Measurements from ENCODE around the gene SLC25A1.

Gene SLC25A1

DNA sequence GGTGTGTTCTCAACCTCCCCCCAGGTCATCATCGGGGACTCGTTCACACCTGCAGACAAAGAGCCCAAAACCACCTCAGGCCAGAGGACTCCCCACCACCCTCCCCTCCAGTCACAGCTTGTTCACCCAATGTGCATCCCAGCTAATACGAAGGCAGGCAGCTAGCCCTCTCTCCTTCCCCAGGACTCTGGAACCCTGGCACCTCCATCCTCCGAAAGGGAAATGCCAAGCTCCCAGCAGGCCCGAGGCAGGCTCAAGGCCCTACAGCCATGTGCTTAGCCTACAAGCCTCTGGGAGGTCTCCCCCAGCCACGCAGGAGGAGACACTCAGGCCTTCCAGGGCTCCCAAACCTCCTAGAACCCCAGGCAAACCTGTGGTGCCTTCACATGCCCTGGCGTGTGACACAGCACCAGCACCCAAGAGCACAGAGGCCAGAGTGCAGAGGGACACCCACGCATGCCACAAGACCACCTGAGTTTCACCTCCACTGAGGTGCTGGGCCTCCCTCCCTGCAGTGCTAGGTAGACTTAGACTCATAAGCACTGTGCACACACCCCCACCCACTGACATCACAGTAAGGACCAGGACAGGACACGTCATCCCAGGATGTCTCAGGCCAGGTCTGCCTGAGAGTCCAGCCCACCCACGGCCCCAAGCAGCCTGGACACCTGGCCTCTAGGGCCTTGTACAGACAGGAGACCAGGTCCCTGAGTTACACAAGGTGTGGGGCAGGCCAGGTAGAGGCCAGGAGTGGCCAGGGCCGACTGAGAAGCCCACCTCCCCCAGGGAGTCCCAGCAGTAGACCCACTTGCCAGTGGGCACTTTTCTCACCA lies 40.9 kb downstream of the SLC25A1 start:
- DNase-seq (ENCODE audit: low read depth in 2 of 2) = no peak

GRCh38 chr22:19136915-19137314 lies 41.6 kb downstream of the SLC25A1 start:
- no peak for DNase-seq (ENCODE audit: low read depth in 2 of 2)

- no peak for DNase-seq (ENCODE audit: low read depth in 2 of 2)
Measured at GRCh38 chr22:19134874-19135273, 43.7 kb downstream of the SLC25A1 start.

- no peak for DNase-seq (ENCODE audit: low read depth in 2 of 2)
Measured at GRCh38 chr22:19134176-19134831, 44.2 kb downstream of the SLC25A1 start.

DNA sequence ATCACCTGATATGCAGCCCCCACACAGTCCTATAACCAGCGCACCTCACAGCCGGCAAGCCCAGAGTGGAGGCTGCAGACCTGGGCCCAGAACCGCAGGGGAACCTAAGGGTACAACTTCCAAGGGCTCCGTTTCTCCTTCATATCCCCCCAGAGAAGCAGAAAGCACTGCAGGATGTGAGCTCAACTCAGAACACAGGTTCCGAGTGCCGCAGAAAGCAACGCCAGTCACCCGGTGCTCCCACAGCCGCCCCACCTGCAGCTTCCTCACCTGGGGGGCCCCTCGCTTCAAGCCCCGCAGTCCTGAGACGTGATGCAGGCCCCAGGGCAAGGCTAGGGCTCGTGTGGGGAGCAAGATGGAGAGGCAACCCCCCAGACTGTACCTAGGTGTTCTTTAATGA lies 45.0 kb downstream of the SLC25A1 start:
- no peak for DNase-seq (ENCODE audit: low read depth in 2 of 2)

DNA sequence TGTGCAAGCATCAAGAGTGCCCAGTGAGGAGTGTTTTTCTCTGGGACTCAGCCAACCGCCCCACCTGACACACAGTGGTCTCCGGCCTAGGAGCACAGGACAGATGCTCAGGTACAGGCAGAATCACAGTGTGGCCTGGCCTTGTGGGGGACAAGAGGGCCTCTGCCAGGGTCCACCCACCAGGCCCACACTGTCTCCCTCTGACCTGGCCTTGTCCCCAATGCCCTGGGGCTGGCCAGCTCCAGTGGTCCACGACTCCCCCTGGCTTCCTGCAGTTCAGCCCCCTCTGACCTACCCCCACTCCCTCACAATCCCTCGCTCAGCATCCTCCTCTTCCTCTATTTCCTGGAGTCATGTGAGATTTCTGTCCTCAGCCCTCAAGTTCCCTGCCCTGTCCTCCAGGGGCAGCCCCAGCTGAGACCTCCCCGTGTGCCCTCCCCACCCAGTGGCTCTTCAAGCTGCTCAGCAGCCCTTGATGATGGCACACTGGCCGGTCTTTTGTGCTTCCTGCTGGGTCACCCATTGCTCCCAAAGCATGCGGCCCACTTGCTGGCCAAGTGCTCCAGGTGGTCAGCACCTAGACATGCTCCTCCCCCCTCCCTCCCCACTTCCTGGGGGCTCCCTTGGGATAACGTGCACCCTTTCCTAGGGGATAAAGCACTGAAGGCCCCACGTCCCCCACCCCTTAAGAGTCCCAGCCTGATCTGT lies 45.7 kb downstream of the SLC25A1 start:
- no peak for DNase-seq (ENCODE audit: low read depth in 2 of 2)

- no peak for DNase-seq (ENCODE audit: low read depth in 2 of 2)
Measured at GRCh38 chr22:19132153-19132552, 46.4 kb downstream of the SLC25A1 start.

GRCh38 chr22:19131685-19132015 lies 46.9 kb downstream of the SLC25A1 start:
- DNase-seq (ENCODE audit: low read depth in 2 of 2) = no peak

- DNase-seq (ENCODE audit: low read depth in 2 of 2) = no peak
Measured at GRCh38 chr22:19130959-19131684, 47.4 kb downstream of the SLC25A1 start, which contains the start of gene TSSK2. Gene TSSK2 (plus strand): TSS chr22:19131308. CDS start chr22:19131400, 92 bp downstream.

DNA sequence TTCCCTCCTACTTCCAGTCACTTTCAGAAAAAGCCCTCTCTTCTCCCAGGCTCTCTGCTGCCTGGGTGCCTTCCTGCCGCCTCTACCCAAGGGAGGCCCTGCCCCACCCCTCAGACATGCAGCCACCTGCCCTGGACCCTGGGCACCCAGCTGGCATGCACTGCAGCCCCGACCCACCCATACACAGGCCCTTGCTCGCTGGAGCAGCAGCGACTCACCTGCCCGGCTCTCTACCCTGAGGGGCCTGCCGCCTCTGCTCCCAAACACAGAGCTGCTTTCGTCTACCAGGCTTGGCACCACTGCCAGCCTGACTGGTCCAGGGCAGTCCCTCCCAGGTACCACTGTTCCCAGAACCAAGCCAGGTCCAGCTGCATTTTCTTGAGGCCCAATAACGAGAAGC lies 48.7 kb downstream of the SLC25A1 start:
- no peak for DNase-seq (ENCODE audit: low read depth in 2 of 2)

- no peak for DNase-seq (ENCODE audit: low read depth in 2 of 2)
Measured at GRCh38 chr22:19128946-19129727, 49.4 kb downstream of the SLC25A1 start.

GRCh38 chr22:19128009-19128401 lies 50.5 kb downstream of the SLC25A1 start:
- DNase-seq (ENCODE audit: low read depth in 2 of 2) = no peak

DNA sequence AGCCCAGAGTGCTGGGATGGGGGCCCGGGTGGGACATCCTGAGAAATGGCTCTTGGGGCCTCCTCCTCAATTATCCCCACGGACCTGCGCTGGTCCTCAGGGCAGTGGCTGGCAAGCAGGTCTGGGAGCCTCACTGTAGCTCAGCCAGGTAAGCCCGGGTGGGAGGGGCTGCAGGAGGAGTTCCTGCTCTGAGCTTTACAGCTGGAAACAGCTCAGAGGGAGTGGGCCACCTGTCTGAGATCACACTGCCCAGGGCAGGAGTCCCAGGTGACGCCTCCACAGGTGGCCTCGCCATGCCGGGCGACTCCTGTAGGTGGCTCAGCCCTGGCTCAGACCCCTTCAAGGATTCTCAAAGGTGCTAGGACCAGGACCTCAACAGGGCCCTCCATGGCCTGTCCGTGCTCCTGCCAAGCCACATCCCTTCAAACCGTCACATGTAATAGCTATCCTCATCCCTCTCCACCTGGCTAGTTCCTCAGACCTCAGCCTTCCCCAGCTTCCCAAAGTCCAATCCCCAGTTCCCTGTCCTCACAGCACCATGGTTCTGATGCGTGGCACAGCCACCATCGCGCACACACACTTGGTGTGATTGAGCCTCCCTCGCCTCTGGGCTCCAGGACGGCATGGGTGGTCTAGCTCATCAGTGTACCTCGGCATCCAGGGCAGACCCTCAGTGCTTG lies 51.1 kb downstream of the SLC25A1 start:
- no peak for DNase-seq (ENCODE audit: low read depth in 2 of 2)

- DNase-seq (ENCODE audit: low read depth in 2 of 2) = no peak
Measured at GRCh38 chr22:19126309-19127273, 51.9 kb downstream of the SLC25A1 start.
